Measurements from ENCODE around the gene APBB1.
"Not testable (repeated sequence)": the region's sequence is repeated elsewhere in the genome, so short reads cannot be mapped to it uniquely, and the experiment has no call there.

APBB1 gene

GRCh38 chr11:6417907-6418556 is 862 bp downstream of the APBB1 start:
- no peak for DNase-seq (ENCODE audit: low spot score)

GRCh38 chr11:6415797-6416196 is 3.1 kb downstream of the APBB1 start:
- no peak for DNase-seq (ENCODE audit: low spot score)

- no peak for DNase-seq (ENCODE audit: low spot score)
These were observed 4.0 kb downstream of the APBB1 start for GRCh38 chr11:6414874-6415328.

GRCh38 chr11:6413791-6414201 is 5.1 kb downstream of the APBB1 start:
- no peak for DNase-seq (ENCODE audit: low spot score)

- DNase-seq (ENCODE audit: low spot score) = no peak
These were observed 7.3 kb downstream of the APBB1 start for GRCh38 chr11:6411594-6412031.

- DNase-seq (ENCODE audit: low spot score) = no peak
These were observed 8.0 kb downstream of the APBB1 start for GRCh38 chr11:6410695-6411430.

- no peak for DNase-seq (ENCODE audit: low spot score)
These were observed 12.5 kb downstream of the APBB1 start for GRCh38 chr11:6406370-6406769.

GRCh38 chr11:6405846-6406245 is 13.0 kb downstream of the APBB1 start:
- no peak for DNase-seq (ENCODE audit: low spot score)

GRCh38 chr11:6405052-6405667 is 13.7 kb downstream of the APBB1 start:
- no peak for DNase-seq (ENCODE audit: low spot score)

- peak; percentile 50 for DNase-seq (ENCODE audit: low spot score)
These were observed 14.4 kb downstream of the APBB1 start for GRCh38 chr11:6404342-6405051.

GRCh38 chr11:6403539-6403938 is 15.4 kb downstream of the APBB1 start:
- no peak for DNase-seq (ENCODE audit: low spot score)

- no peak for DNase-seq (ENCODE audit: low spot score)
These were observed 16.3 kb downstream of the APBB1 start for GRCh38 chr11:6402561-6402981.

- DNase-seq (ENCODE audit: low spot score) = no peak
These were observed 16.8 kb downstream of the APBB1 start for GRCh38 chr11:6402061-6402470.

- no peak for DNase-seq (ENCODE audit: low spot score)
These were observed 17.4 kb downstream of the APBB1 start for GRCh38 chr11:6401464-6401863.

GRCh38 chr11:6400431-6401345 is 18.2 kb downstream of the APBB1 start:
- no peak for DNase-seq (ENCODE audit: low spot score)

- peak; percentile 62 for DNase-seq (ENCODE audit: low spot score)
These were observed 21.3 kb downstream of the APBB1 start for GRCh38 chr11:6397636-6398035.

- peak; percentile 31 for DNase-seq (ENCODE audit: low spot score)
These were observed 21.7 kb downstream of the APBB1 start for GRCh38 chr11:6397156-6397555.

GRCh38 chr11:6395470-6396060 is 23.3 kb downstream of the APBB1 start:
- no peak for DNase-seq (ENCODE audit: low spot score)

- DNase-seq (ENCODE audit: low spot score) = no peak
These were observed 24.8 kb downstream of the APBB1 start for GRCh38 chr11:6393989-6394670.

GRCh38 chr11:6392251-6392650 is 26.6 kb downstream of the APBB1 start:
- DNase-seq (ENCODE audit: low spot score) = not testable (repeated sequence)

Measured in GM03348 (cell line).